ENCODE data around the gene FAM118B. TPM values are rescaled to one million over a fixed set of nuclear protein-coding genes. Genes with fewer than 3 reads are reported as not detected.
A peak's percentile ranks its signal among the peaks of the same experiment; 100 is the strongest.

Gene FAM118B
- total RNA-seq, 1 donor from 2014 or later: 28.4 TPM

DNA sequence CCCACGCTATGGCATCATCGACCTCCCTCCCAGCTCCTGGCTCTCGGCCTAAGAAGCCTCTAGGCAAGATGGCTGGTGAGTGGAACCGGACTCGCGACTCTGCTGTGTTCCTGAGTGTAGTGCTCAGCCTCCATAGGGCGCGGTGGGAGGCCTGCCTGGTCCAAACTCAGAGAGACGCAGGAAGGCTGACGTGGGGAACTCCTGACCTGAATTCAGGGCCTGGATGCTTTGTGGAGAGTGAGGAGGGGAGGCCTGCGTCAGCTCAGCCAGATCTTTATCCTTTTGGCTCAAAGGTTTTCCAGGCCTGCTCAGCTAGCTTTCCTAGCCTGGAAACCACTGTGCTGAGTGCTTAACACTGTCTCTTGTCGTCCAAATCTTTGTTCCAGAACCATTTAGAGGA is 79.3 kb downstream of the FAM118B start:
- Mint-ChIP-seq H3K4me1 (peaks cover 5% of the 10 kb centered on the region), H3K9me3 (no peaks in the 10 kb centered on the region), H3K27ac (ENCODE audit: unreplicated experiment) (peak overlapping the region; percentile 72), H3K4me3 (no peak overlapping the region), H3K27me3 (ENCODE audit: low read depth) (no peaks in the 10 kb centered on the region), H3K36me3 (ENCODE audit: low read depth) (peaks cover 5% of the 10 kb centered on the region)
- TF ChIP-seq, protein P1, sequence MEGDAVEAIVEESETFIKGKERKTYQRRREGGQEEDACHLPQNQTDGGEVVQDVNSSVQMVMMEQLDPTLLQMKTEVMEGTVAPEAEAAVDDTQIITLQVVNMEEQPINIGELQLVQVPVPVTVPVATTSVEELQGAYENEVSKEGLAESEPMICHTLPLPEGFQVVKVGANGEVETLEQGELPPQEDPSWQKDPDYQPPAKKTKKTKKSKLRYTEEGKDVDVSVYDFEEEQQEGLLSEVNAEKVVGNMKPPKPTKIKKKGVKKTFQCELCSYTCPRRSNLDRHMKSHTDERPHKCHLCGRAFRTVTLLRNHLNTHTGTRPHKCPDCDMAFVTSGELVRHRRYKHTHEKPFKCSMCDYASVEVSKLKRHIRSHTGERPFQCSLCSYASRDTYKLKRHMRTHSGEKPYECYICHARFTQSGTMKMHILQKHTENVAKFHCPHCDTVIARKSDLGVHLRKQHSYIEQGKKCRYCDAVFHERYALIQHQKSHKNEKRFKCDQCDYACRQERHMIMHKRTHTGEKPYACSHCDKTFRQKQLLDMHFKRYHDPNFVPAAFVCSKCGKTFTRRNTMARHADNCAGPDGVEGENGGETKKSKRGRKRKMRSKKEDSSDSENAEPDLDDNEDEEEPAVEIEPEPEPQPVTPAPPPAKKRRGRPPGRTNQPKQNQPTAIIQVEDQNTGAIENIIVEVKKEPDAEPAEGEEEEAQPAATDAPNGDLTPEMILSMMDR (conservative IDR thresholded peaks at IDR 0.05): no peak
- DNase-seq (ENCODE audit: low read depth, low spot score): no peak

DNA sequence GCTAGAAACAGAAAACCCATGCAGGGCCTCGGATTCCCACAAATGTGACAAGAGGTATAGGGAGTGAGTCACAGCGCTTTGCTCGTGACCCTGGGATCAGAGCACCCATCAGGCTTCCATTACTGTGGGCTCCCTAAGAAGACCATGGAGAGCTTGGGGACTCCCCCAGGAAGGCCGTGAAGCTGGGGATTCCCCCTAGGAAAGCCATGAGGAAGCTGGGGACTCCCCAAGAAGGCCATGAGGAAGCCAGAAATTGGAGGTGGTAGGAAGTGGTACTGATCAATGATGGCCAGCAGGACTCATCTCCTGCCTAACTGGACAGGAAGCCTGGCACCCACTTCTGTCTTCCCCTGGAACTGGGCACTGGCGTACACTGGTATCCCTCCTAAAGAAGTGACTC is 82.1 kb downstream of the FAM118B start:
- DNase-seq (ENCODE audit: low read depth, low spot score): no peak
- Mint-ChIP-seq H3K4me1 (no peaks in the 10 kb centered on the region), H3K27me3 (ENCODE audit: low read depth) (no peaks in the 10 kb centered on the region), H3K9me3 (no peaks in the 10 kb centered on the region), H3K27ac (ENCODE audit: unreplicated experiment) (no peak overlapping the region), H3K4me3 (no peak overlapping the region), H3K36me3 (ENCODE audit: low read depth) (peaks cover 7% of the 10 kb centered on the region)
- TF ChIP-seq, protein P1 (conservative IDR thresholded peaks at IDR 0.05): no peak

DNA sequence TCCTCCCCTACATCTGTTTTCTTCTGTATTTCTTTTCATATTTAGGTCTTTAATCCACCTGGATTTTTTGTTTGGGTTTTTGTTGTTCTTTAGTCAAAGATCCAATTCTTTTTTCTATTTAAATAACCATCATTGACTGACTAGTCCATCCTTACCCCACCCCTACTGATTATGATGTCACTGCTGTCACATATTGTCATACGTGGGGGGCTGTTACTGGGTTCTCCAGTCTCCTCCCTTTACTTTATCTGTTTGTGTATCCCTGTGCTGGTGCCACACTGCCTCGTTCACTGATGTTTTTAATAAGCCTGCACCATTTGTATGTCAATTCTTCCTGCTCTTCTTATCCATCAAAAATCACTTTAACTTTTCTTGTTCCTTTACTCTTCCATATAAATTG is 85.4 kb downstream of the FAM118B start:
- DNase-seq (ENCODE audit: low read depth, low spot score): no peak
- H3K4me3 Mint-ChIP-seq: no peak overlapping the region
- H3K4me1 Mint-ChIP-seq: no peaks in the 10 kb centered on the region
- TF ChIP-seq, protein P1 (conservative IDR thresholded peaks at IDR 0.05): no peak
- peaks cover 6% of the 10 kb centered on the region for H3K36me3 Mint-ChIP-seq (ENCODE audit: low read depth)
- H3K27me3 Mint-ChIP-seq (ENCODE audit: low read depth): no peaks in the 10 kb centered on the region
- H3K9me3 Mint-ChIP-seq: no peaks in the 10 kb centered on the region
- H3K27ac Mint-ChIP-seq (ENCODE audit: unreplicated experiment): no peak overlapping the region

DNA sequence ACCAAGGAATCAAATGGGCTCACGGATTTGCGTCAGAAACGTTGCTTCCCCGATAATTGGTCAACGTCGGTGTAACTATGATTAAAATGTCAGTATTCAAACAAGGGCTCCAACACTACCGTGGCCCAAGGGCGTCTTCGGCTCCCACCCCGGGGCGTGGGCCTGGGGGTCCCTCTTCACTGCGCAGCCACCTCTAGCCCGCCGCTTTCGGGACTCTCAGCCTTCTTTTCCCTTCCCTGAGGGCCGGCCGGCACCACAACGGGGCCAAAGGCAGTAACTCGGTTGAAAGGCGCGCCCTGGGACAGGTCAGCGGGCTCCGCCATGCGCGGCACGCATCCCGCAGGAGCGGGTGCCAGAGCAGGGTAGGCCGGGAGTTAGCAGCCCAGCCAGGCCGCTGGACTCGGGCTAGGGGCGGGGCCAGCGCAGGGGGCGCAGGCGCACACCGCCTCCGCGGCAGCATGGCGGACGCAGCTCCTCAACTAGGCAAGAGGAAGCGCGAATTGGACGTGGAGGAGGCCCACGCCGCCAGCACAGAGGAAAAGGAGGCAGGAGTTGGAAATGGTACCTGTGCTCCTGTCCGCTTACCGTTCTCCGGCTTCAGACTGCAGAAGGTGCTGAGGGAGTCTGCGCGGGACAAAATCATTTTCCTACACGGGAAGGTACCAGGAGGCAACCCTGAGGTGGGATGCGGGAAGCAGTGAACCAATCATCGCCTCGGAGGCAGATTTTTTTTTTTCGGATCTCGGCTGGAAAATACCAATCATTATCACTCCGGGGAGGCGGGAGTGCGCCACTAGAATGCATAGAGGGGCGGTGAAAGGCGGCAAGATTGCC is 92.3 kb downstream of the FAM118B start, which contains the start of gene DCPS:
Gene DCPS, plus strand, starts transcription at position 438 of the 834 bp plus-strand sequence. Its CDS starts 21 bp downstream, at position 459.
- peak; percentile 79 for DNase-seq (ENCODE audit: low read depth, low spot score)
- H3K4me3 Mint-ChIP-seq: peak within 1 kb of the TSS; percentile 83
- no peaks in the 10 kb centered on the region for H3K9me3 Mint-ChIP-seq
- peaks cover 40% of the 10 kb centered on the region for H3K4me1 Mint-ChIP-seq
- TF ChIP-seq, protein P1 (conservative IDR thresholded peaks at IDR 0.05): no peak
- H3K36me3 Mint-ChIP-seq (ENCODE audit: low read depth): peaks cover 7% of the 10 kb centered on the region
- H3K27ac Mint-ChIP-seq (ENCODE audit: unreplicated experiment): peak within 1 kb of the TSS; percentile 94
- no peaks in the 10 kb centered on the region for H3K27me3 Mint-ChIP-seq (ENCODE audit: low read depth)

DNA sequence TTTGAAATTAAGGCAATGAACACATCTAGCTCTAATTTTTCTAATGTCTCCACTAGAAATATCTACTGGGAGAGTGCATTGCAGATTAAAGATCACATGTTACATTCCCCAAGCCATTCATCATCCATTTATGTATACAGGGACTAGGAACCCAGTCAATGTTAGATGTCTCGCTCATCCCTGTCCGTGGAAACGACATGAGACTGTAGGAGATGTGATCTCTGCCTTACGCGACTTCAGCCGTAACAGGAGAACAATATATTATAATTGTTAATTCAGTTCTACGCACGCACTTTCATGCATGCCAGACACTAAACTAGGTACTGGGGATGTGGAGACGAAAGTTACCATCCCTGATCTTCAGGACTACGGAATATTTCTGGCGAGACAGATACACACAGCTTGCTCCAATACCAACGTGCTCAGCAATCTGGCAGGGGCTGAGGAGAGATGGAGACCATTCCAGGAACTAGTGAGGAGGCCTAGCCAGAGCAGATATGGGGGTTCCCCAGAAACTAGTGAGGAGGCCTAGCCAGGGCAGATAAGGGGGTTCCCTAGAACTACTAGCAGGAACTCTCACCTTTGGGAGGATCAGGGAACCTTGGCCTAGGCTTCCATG is 93.0 kb downstream of the FAM118B start:
- DNase-seq (ENCODE audit: low read depth, low spot score): no peak
- peaks cover 6% of the 10 kb centered on the region for H3K36me3 Mint-ChIP-seq (ENCODE audit: low read depth)
- H3K9me3 Mint-ChIP-seq: no peaks in the 10 kb centered on the region
- H3K4me1 Mint-ChIP-seq: peaks cover 45% of the 10 kb centered on the region
- TF ChIP-seq, protein P1 (conservative IDR thresholded peaks at IDR 0.05): no peak
- H3K27me3 Mint-ChIP-seq (ENCODE audit: low read depth): no peaks in the 10 kb centered on the region
- peak overlapping the region; percentile 83 for H3K4me3 Mint-ChIP-seq
- H3K27ac Mint-ChIP-seq (ENCODE audit: unreplicated experiment): peak overlapping the region; percentile 94

Data from neural crest cell (in vitro differentiated cells).